HL-60 (cell line): ENCODE measurements around the gene KCNH5.

Experiments used
- DNase-seq, 2 experiments: peaks; one replicate each; pipeline ENCODE4 v3.0.0-alpha.2; 2010 to 2020; ENCODE audit warnings: low read depth in 1 of 2, low spot score in 1 of 2
- H3K27ac ChIP-seq: fragments of 250-450 bp; sonication (Bioruptor Pico); replicated peaks from 2 replicates; pipeline ENCODE4 v1.5.1; 2020; ENCODE audit warnings: mild to moderate bottlenecking, moderate library complexity
- H3K27me3 ChIP-seq: fragments of 250-450 bp; sonication (Bioruptor Pico); 2 replicates; pipeline ENCODE4 v1.5.1; 2021; ENCODE audit warnings: mild to moderate bottlenecking, moderate library complexity; ENCODE audit not compliant: insufficient read depth, poor library complexity, severe bottlenecking
- H3K4me3 ChIP-seq: replicated peaks from 2 replicates; pipeline ENCODE4 v1.5.1; 2011; ENCODE audit warnings: mild to moderate bottlenecking, control low read depth, low read length; ENCODE audit not compliant: insufficient read depth
- CTCF ChIP-seq: IDR thresholded peaks from one replicate; pipeline ENCODE4 v1.5.1; 2011; ENCODE audit warnings: low read length, control low read depth, inconsistent platforms; ENCODE audit not compliant: insufficient read depth
- GABPA ChIP-seq: IDR thresholded peaks from 2 replicates; pipeline ENCODE4 v1.6.1; 2012; ENCODE audit warnings: low read depth
- POLR2AphosphoS5 ChIP-seq: IDR thresholded peaks from 2 replicates; pipeline ENCODE4 v1.6.1; 2012; ENCODE audit warnings: low read depth
- REST ChIP-seq: IDR thresholded peaks from 2 replicates; pipeline ENCODE4 v1.6.1; 2012; ENCODE audit warnings: low read depth; ENCODE audit not compliant: insufficient replicate concordance
- SPI1 ChIP-seq: IDR thresholded peaks from 2 replicates; pipeline ENCODE4 v1.6.1; 2012; ENCODE audit warnings: low read depth, mild to moderate bottlenecking, borderline replicate concordance

The KCNH5 gene

GRCh38 chr14:62665286-62665685 lies 380.0 kb downstream of the KCNH5 start:
- no peak for DNase-seq
- Histone ChIP-seq H3K27me3 (no peaks in the 10 kb centered on the region), H3K27ac (no peak overlapping the region), H3K4me3 (no peak overlapping the region)
- no peak for TF ChIP-seq CTCF
- TF ChIP-seq POLR2AphosphoS5: no peak
- TF ChIP-seq GABPA: no peak
- no peak for TF ChIP-seq REST
- no peak for TF ChIP-seq SPI1

- Histone ChIP-seq H3K27me3 (no peaks in the 10 kb centered on the region), H3K4me3 (no peak overlapping the region), H3K27ac (no peak overlapping the region)
- no peak for DNase-seq
- no peak for TF ChIP-seq CTCF
These were observed 381.8 kb downstream of the KCNH5 start for GRCh38 chr14:62663456-62663821.

- DNase-seq: no peak
- H3K4me3 ChIP-seq: no peak overlapping the region
- no peaks in the 10 kb centered on the region for H3K27me3 ChIP-seq
- TF ChIP-seq SPI1: no peak
- TF ChIP-seq REST: no peak
- no peak for TF ChIP-seq GABPA
- no peak for TF ChIP-seq CTCF
- no peak for TF ChIP-seq POLR2AphosphoS5
- no peak overlapping the region for H3K27ac ChIP-seq
These were observed 382.3 kb downstream of the KCNH5 start for GRCh38 chr14:62662811-62663455.

GRCh38 chr14:62661818-62662217 lies 383.4 kb downstream of the KCNH5 start:
- no peak overlapping the region for H3K27ac ChIP-seq
- H3K4me3 ChIP-seq: no peak overlapping the region
- no peaks in the 10 kb centered on the region for H3K27me3 ChIP-seq
- DNase-seq: no peak
- TF ChIP-seq POLR2AphosphoS5 (no peak), REST (no peak), CTCF (no peak), GABPA (no peak), SPI1 (no peak)
